Gastrocnemius medialis (tissue), 4 donors: Measurements from ENCODE around the gene SGCA. TPM values are rescaled to one million over a fixed set of nuclear protein-coding genes. Genes with fewer than 3 reads are reported as not detected.
A peak's percentile ranks its signal among the peaks of the same experiment; 100 is the strongest.

Source experiments
- ATAC-seq, 2 donors: fragments of 150-250 bp; one replicate each; pipeline ENCODE4 v1.9.1; 2016
- DNase-seq, 2 donors: peaks; one replicate each; pipeline ENCODE4 v3.0.0-alpha.2; 2019
- H3K27ac ChIP-seq, 4 donors: fragments of 200-600 bp; sonication (generic); 1 replicate in 1 of 4; 2 replicates in 3 of 4; pipeline ENCODE4 v1.5.1; 2016 to 2018; ENCODE audit warnings: mild to moderate bottlenecking in 2 of 4, moderate library complexity in 1 of 4
- H3K27me3 ChIP-seq, 3 donors: fragments of 200-600 bp; sonication (generic) in 2 of 3; 1 replicate in 1 of 3; 2 replicates in 2 of 3; pipeline versions ENCODE4 v1.5.1 to v1.6.0; 2016 to 2019; ENCODE audit warnings: mild to moderate bottlenecking in 1 of 3, moderate library complexity in 1 of 3
- H3K36me3 ChIP-seq, 2 donors: fragments of 200-600 bp; sonication (generic) in 1 of 2; one replicate each; pipeline ENCODE4 v1.5.1; 2017 to 2018
- H3K4me1 ChIP-seq, 2 donors: fragments of 200-600 bp; sonication (generic) in 1 of 2; one replicate each; pipeline ENCODE4 v1.5.1; 2016 to 2017; ENCODE audit warnings: mild to moderate bottlenecking in 2 of 2
- H3K4me3 ChIP-seq, 4 donors: fragments of 200-600 bp; sonication (generic) in 3 of 4; 1 replicate in 1 of 4; 2 replicates in 3 of 4; pipeline ENCODE4 v1.5.1; 2016 to 2019; ENCODE audit warnings: mild to moderate bottlenecking in 2 of 4
- H3K9me3 ChIP-seq, 3 donors: fragments of 200-600 bp; sonication (generic) in 2 of 3; 1 replicate in 1 of 3; 2 replicates in 2 of 3; pipeline ENCODE4 v1.5.1; 2016 to 2019
- CTCF ChIP-seq, 5 experiments: fragments of 450-650 bp in 3 of 5; fragments of 200-600 bp in 2 of 5; sonication (generic) in 2 of 5; IDR thresholded peaks in 4 of 5; conservative IDR thresholded peaks in 1 of 5; 1 replicate in 4 of 5; 2 replicates in 1 of 5; pipeline ENCODE4 v1.5.1; 2016 to 2019; ENCODE audit warnings: antibody characterized with exemption in 5 of 5, mild to moderate bottlenecking in 3 of 5, moderate library complexity in 3 of 5
- POLR2A ChIP-seq, 2 donors: fragments of 450-650 bp; IDR thresholded peaks; one replicate each; pipeline ENCODE4 v1.6.1; 2017; ENCODE audit warnings: antibody characterized with exemption in 2 of 2, mild to moderate bottlenecking in 2 of 2, moderate library complexity in 2 of 2
- in situ Hi-C, 4 donors: fragments of 200-750 bp; cut with MboI; loops; one replicate each; pipeline versions ENCODE4 v1.15.0 to v1.8.0; 2017; ENCODE audit warnings: low sequenced_read_pairs in 4 of 4
- intact Hi-C: fragments of 100-400 bp; cut with DNase I; formaldehyde crosslinking; loops from one replicate; pipeline ENCODE4 v1.15.1; 2023; ENCODE audit warnings: low total_unique reads
- total RNA-seq, 4 donors: library from RNA; depleted of rRNA; stranded (reverse); fragments of >200 nt; gene quantifications; one replicate each; pipeline versions ENCODE4 v1.1.0 to v1.2.3, GENCODE V29; 2016

The SGCA gene
- total RNA-seq, 4 donors from 2014 or later = 227 to 385 (median 292) TPM

GRCh38 chr17:50149091-50149416, 16.8 kb upstream of the SGCA start:
- no peaks in the 10 kb centered on the region for H3K36me3 ChIP-seq
- peaks cover 58 to 61% of the 10 kb centered on the region in 2 donors for H3K4me1 ChIP-seq
- H3K27ac ChIP-seq = peak overlapping the region; percentile 85 to 93 (median 91)
- ATAC-seq (no peak), DNase-seq (no peak)
- in situ Hi-C loops = no loop called here
- intact Hi-C loops = loop anchor here (5.0 kb wide), 1 partner anchor 37 kb away; no protein-coding TSS in a partner anchor
- H3K27me3 ChIP-seq = no peaks in the 10 kb centered on the region
- TF ChIP-seq POLR2A (IDR thresholded peaks at IDR 0.05) (no peak), CTCF (IDR thresholded peaks at IDR 0.05 in 4 of 5, conservative IDR thresholded peaks at IDR 0.05 in 1 of 5) (no peak)
- no peaks in the 10 kb centered on the region for H3K9me3 ChIP-seq
- H3K4me3 ChIP-seq = peak overlapping the region; percentile 76 to 95 (median 84)

GRCh38 chr17:50149417-50150353, 16.1 kb upstream of the SGCA start:
- in situ Hi-C loops = no loop called here
- intact Hi-C loops = loop anchor here (5.0 kb wide), 1 partner anchor 37 kb away; no protein-coding TSS in a partner anchor
- TF ChIP-seq CTCF (IDR thresholded peaks at IDR 0.05 in 4 of 5, conservative IDR thresholded peaks at IDR 0.05 in 1 of 5) = peak in 1 of 5 experiments; percentile 36
- TF ChIP-seq POLR2A (IDR thresholded peaks at IDR 0.05) = peak; percentile 12
- H3K4me1 ChIP-seq = peaks cover 64 to 67% of the 10 kb centered on the region in 2 donors
- H3K27me3 ChIP-seq = no peaks in the 10 kb centered on the region
- H3K27ac ChIP-seq = peak overlapping the region; percentile 85 to 93 (median 91)
- ATAC-seq (peak; percentile 15 to 21), DNase-seq (peak in 1 of 2 donors; percentile 48)
- peak overlapping the region; percentile 76 to 95 (median 84) for H3K4me3 ChIP-seq
- H3K9me3 ChIP-seq = no peaks in the 10 kb centered on the region
- no peaks in the 10 kb centered on the region for H3K36me3 ChIP-seq

GRCh38 chr17:50150354-50151040, 15.3 kb upstream of the SGCA start, which contains the start of gene PPP1R9B:
Gene PPP1R9B, minus strand, starts transcription at chr17:50150677. Its CDS starts 164 bp downstream, at chr17:50150513.
- intact Hi-C loops = no loop called here
- ATAC-seq (peak; percentile 21 to 22), DNase-seq (no peak)
- Histone ChIP-seq H3K27ac (peak within 1 kb of the TSS; percentile 85 to 93 (median 91)), H3K27me3 (no peaks in the 10 kb centered on the region), H3K9me3 (no peaks in the 10 kb centered on the region), H3K4me3 (peak within 1 kb of the TSS; percentile 76 to 95 (median 84)), H3K36me3 (no peaks in the 10 kb centered on the region), H3K4me1 (peaks cover 60 to 71% of the 10 kb centered on the region in 2 donors)
- in situ Hi-C loops = no loop called here
- TF ChIP-seq CTCF (IDR thresholded peaks at IDR 0.05 in 4 of 5, conservative IDR thresholded peaks at IDR 0.05 in 1 of 5) = no peak
- TF ChIP-seq POLR2A (IDR thresholded peaks at IDR 0.05) = peak; percentile 64 to 77

- Histone ChIP-seq H3K27ac (peak overlapping the region; percentile 85 to 93 (median 91)), H3K27me3 (no peaks in the 10 kb centered on the region), H3K9me3 (no peaks in the 10 kb centered on the region), H3K4me1 (peaks cover 56 to 64% of the 10 kb centered on the region in 2 donors), H3K4me3 (peak overlapping the region; percentile 76 to 95 (median 84)), H3K36me3 (no peaks in the 10 kb centered on the region)
- TF ChIP-seq POLR2A (IDR thresholded peaks at IDR 0.05) = peak; percentile 48 to 50
- peak; percentile 62 to 92 (median 72) for TF ChIP-seq CTCF (IDR thresholded peaks at IDR 0.05 in 4 of 5, conservative IDR thresholded peaks at IDR 0.05 in 1 of 5)
- ATAC-seq (peak; percentile 58 to 59), DNase-seq (peak; percentile 82 to 86)
- intact Hi-C loops (no loop called here), in situ Hi-C loops (no loop called here)
Measured at GRCh38 chr17:50151041-50151936, 14.5 kb upstream of the SGCA start.
